Measurements from ENCODE around the gene CSE1L. TPM values are rescaled to one million over a fixed set of nuclear protein-coding genes. Genes with fewer than 3 reads are reported as not detected.
"Not testable (repeated sequence)": the region's sequence is repeated elsewhere in the genome, so short reads cannot be mapped to it uniquely, and the experiment has no call there.

Gene CSE1L
- 100 to 1,000 TPM in 1 of 2 donors, 10 to 100 TPM in 1; 69.1 to 108 TPM for total RNA-seq

- peaks cover 11% of the 10 kb centered on the region for H3K36me3 Mint-ChIP-seq
- H3K9me3 Mint-ChIP-seq: no peaks in the 10 kb centered on the region
- peak within 1 kb of the TSS; percentile 90 for H3K4me3 Mint-ChIP-seq
- DNase-seq (ENCODE audit: low spot score): peak; percentile 95
- H3K27ac Mint-ChIP-seq: peak within 1 kb of the TSS; percentile 99
- ATAC-seq: peak; percentile 95 to 96
- H3K4me1 Mint-ChIP-seq (ENCODE audit: low read depth in 2 of 2): peaks cover 24 to 25% of the 10 kb centered on the region in 2 donors
- H3K27me3 Mint-ChIP-seq: no peaks in the 10 kb centered on the region
Measured at GRCh38 chr20:49046087-49046900, at the start of gene CSE1L. Gene CSE1L (plus strand): TSS chr20:49046312. CDS start chr20:49058464, 12,152 bp downstream.

DNA sequence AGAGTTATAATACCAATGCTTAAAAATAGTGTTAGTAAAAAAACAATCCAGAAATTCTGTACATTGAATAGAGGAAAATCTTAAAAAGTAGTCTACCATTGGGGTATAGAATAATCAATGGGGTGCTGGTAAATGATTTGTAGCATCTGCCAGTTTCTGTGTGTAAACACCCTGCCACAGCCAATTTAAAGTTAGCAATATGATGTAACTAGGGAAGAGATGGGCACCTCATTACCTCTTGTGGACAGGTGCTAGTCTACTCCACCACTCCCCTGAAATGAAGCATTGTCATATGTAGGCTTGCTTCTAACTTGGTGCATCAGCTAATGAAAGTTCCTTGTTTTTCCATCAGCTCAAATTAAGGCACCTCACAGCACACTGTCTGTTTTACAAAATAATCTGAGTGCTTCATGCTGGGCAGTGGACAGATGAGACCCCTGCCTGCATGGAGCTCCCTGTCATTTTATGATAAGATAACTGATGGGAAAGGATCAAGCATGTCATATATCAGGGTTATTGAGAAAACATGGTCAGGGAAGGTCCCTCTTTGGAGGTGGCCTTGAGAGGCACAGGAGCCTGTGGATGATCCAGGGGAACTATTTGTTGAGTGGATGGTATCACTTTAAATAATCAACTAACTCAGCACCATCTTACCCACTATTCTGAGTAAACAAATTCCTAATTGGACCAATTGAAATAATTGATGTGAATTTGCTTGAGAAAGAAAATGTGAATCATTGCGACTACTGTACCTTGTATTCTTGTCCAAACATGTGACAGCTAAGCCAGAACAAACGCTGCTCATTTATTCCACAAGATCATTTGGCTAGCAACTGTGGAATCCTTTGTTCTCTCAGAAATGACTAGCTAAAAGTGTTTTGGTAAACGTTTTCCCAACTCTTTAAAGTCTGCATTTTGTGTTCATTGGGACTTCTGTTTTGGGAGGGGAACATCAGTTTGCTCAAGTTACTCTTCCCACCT is 45.9 kb upstream of the CSE1L start:
- no peak for DNase-seq (ENCODE audit: low spot score)
- Mint-ChIP-seq H3K4me1 (ENCODE audit: low read depth in 2 of 2) (no peaks in the 10 kb centered on the region), H3K36me3 (peaks cover 24% of the 10 kb centered on the region), H3K9me3 (no peaks in the 10 kb centered on the region), H3K4me3 (no peak overlapping the region), H3K27ac (no peak overlapping the region), H3K27me3 (no peaks in the 10 kb centered on the region)
- ATAC-seq: no peak

- ATAC-seq: no peak
- no peak for DNase-seq (ENCODE audit: low spot score)
- no peak overlapping the region for H3K4me3 Mint-ChIP-seq
- H3K27me3 Mint-ChIP-seq: no peaks in the 10 kb centered on the region
- H3K36me3 Mint-ChIP-seq: peaks cover 20% of the 10 kb centered on the region
- H3K9me3 Mint-ChIP-seq: no peaks in the 10 kb centered on the region
- H3K4me1 Mint-ChIP-seq (ENCODE audit: low read depth in 2 of 2): no peaks in the 10 kb centered on the region
- no peak overlapping the region for H3K27ac Mint-ChIP-seq
Measured at GRCh38 chr20:49001741-49002140, 44.4 kb upstream of the CSE1L start.

GRCh38 chr20:49006446-49006980 is 39.6 kb upstream of the CSE1L start:
- Mint-ChIP-seq H3K36me3 (peaks cover 17% of the 10 kb centered on the region), H3K27me3 (no peaks in the 10 kb centered on the region), H3K27ac (no peak overlapping the region), H3K4me3 (no peak overlapping the region), H3K4me1 (ENCODE audit: low read depth in 2 of 2) (no peaks in the 10 kb centered on the region), H3K9me3 (no peaks in the 10 kb centered on the region)
- ATAC-seq (no peak), DNase-seq (ENCODE audit: low spot score) (no peak)

DNA sequence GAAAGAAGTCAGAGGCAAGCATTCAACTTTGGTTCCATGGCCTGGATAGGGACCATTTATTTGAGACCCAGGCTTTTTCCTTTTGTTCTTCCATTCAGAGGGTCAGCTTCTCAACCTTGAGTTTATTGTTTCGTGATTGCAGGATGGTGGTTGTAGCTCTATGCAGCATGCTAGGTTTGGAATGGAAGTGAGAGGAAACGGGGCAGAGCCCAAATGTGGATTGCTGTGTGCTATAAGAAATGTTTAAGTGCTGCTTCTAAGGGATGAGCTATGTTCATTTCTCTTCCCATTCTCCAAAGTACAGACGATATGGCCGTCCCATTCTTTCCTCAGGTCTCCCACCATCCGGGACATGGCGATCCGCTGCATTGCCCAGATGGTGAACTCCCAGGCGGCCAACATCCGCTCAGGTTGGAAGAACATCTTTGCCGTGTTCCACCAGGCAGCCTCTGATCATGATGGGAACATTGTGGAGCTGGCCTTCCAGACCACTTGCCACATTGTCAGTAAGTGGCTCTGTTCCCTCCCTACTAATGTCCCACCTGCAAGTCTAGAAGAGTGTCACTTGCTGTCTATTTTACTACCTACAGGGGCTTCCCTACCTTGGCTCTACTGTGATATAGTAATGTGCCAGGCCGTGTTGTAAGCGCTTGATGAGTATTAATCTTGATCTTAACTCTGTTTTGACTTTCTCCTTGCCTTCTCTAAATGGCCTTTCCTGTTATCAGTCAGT is 36.0 kb upstream of the CSE1L start:
- Mint-ChIP-seq H3K4me3 (no peak overlapping the region), H3K27me3 (no peaks in the 10 kb centered on the region), H3K4me1 (ENCODE audit: low read depth in 2 of 2) (no peaks in the 10 kb centered on the region), H3K36me3 (peaks cover 26% of the 10 kb centered on the region), H3K9me3 (no peaks in the 10 kb centered on the region), H3K27ac (no peak overlapping the region)
- DNase-seq (ENCODE audit: low spot score) (no peak), ATAC-seq (no peak)

GRCh38 chr20:49024220-49024619 is 21.9 kb upstream of the CSE1L start:
- DNase-seq (ENCODE audit: low spot score) (no peak), ATAC-seq (peak; percentile 72 to 77)
- Mint-ChIP-seq H3K36me3 (peaks cover 18% of the 10 kb centered on the region), H3K27me3 (no peaks in the 10 kb centered on the region), H3K27ac (no peak overlapping the region), H3K4me1 (ENCODE audit: low read depth in 2 of 2) (peaks cover 0 to 3% of the 10 kb centered on the region in 2 donors), H3K9me3 (no peaks in the 10 kb centered on the region), H3K4me3 (no peak overlapping the region)

DNA sequence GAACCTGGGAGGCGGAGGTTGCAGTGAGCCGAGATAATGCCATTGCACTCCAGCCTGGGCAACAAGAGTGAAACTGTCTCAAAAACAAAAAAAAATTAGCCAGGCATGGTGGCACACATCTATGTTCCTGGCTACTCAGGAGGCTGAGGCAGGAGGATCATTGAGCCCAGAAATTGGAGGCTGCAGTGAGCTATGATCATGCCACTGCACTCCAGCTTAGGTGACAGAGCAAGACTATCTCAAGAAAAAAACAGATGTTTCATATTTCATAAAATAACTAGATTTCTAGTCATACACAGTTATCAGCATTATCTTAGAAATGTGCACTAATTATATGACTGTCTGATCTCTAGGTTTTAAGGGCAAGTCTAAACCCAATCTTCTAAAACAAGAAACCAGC is 17.9 kb upstream of the CSE1L start:
- H3K4me3 Mint-ChIP-seq; H3K4me1 Mint-ChIP-seq (ENCODE audit: low read depth in 2 of 2); H3K27me3 Mint-ChIP-seq; DNase-seq (ENCODE audit: low spot score); H3K9me3 Mint-ChIP-seq; ATAC-seq; H3K27ac Mint-ChIP-seq: not testable (repeated sequence)
- H3K36me3 Mint-ChIP-seq: peaks cover 13% of the 10 kb centered on the region

DNA sequence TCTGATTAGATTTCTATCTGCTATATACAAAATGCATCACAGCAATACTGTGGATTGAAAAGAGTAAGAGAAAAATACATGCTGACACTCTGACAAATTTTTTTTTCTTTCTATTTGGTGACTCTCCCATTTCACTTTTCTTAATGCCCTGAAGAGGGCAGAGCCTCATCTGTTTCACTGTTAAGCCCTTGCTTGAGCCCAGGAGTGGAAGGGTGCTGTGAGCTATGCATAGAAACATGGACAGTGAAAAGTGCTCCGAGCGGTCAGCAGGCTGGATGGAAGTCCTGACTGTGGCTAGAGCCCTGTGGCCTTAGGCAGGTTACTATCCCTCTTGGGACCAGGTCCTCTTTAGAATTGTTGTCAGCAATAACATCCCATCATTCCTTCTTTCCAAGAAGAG is 17.4 kb upstream of the CSE1L start:
- no peak overlapping the region for H3K27ac Mint-ChIP-seq
- H3K9me3 Mint-ChIP-seq: no peaks in the 10 kb centered on the region
- H3K36me3 Mint-ChIP-seq: peaks cover 18% of the 10 kb centered on the region
- ATAC-seq: no peak
- no peak overlapping the region for H3K4me3 Mint-ChIP-seq
- H3K4me1 Mint-ChIP-seq (ENCODE audit: low read depth in 2 of 2): peaks cover 0 to 3% of the 10 kb centered on the region in 2 donors
- no peak for DNase-seq (ENCODE audit: low spot score)
- no peaks in the 10 kb centered on the region for H3K27me3 Mint-ChIP-seq

DNA sequence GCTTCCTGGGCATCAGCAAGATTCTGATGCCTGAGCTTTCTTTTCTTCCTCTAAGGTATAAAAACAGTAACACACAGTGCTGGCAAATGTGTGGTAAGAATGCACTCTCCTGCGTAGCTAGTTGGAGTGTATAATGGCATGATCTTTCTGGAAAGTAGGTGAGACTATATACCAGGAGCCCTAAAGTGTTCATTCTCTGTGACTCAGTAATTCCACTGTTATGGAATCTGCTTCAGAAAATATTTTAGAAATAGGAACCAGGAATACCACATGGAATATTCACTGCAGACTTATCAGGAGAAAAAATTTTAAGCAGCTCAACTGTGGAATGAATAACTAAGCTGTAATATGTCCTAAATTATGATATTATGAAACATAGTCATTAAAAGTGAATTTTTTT is 16.9 kb upstream of the CSE1L start:
- no peak for ATAC-seq
- H3K36me3 Mint-ChIP-seq: peaks cover 19% of the 10 kb centered on the region

GRCh38 chr20:49030954-49031619 is 15.0 kb upstream of the CSE1L start:
- peaks cover 13% of the 10 kb centered on the region for H3K36me3 Mint-ChIP-seq
- no peak overlapping the region for H3K4me3 Mint-ChIP-seq
- H3K27ac Mint-ChIP-seq: no peak overlapping the region
- no peaks in the 10 kb centered on the region for H3K9me3 Mint-ChIP-seq
- ATAC-seq (no peak), DNase-seq (ENCODE audit: low spot score) (no peak)
- no peaks in the 10 kb centered on the region for H3K27me3 Mint-ChIP-seq
- no peaks in the 10 kb centered on the region for H3K4me1 Mint-ChIP-seq (ENCODE audit: low read depth in 2 of 2)

More for the DNA sequence above, 16.9 kb upstream of the CSE1L start:
- no peaks in the 10 kb centered on the region for H3K9me3 Mint-ChIP-seq
- no peak overlapping the region for H3K27ac Mint-ChIP-seq
- no peaks in the 10 kb centered on the region for H3K27me3 Mint-ChIP-seq
- H3K4me3 Mint-ChIP-seq: no peak overlapping the region
- H3K4me1 Mint-ChIP-seq (ENCODE audit: low read depth in 2 of 2): peaks cover 0 to 2% of the 10 kb centered on the region in 2 donors
- DNase-seq (ENCODE audit: low spot score): no peak

DNA sequence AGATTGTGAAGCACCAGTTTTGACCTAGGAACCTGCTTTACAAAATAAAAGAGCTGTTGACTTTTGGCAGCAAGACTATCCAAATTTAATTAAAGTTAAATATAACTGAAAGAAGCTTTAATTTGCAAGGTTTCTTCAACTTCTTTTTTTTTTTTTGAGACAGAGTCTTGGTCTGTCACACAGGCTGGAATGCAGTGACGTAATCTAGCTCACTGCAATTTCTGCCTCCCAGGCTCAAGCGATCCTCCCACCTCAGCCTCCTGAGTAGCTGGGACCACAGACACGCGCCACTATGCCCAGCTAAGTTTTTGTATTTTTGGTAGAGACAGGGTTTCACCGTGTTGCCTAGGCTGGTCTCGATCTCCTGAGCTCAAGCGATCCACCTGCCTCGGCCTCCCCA is 13.7 kb upstream of the CSE1L start:
- Mint-ChIP-seq H3K9me3 (no peaks in the 10 kb centered on the region), H3K4me3 (no peak overlapping the region), H3K27me3 (no peaks in the 10 kb centered on the region), H3K4me1 (ENCODE audit: low read depth in 2 of 2) (no peaks in the 10 kb centered on the region), H3K36me3 (peaks cover 13% of the 10 kb centered on the region), H3K27ac (no peak overlapping the region)
- ATAC-seq: no peak
- no peak for DNase-seq (ENCODE audit: low spot score)

DNA sequence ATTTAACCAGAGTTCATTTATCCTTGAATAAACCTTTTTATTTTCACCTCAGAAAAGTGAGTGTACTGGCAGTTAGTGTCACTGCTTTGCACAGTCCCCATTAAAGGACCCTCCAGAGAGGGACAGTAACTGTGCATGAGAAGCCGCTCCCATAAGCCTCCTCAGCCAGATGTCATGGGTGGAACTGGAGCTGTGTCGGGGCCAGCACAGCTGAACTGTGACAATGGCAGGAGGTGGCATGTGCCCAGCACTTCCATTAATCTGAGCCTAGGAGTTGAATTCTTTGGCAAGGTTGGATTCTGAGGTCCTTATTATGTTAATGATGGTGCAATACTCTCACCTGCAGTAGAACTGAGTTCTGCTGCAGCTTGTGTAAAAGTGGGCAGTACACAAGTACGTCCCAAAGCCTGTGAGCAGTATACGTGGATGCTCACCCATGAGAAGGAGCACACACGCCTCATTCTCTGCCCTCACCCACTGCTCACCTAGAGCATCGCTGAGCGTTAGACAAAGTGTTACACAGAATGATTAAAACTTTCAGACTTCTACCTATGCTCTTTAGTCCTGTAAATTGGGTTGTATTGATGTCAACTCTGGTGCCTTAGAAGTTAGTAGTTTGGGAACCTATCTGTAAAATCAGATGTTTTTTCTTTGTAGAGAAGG is 11.9 kb upstream of the CSE1L start:
- ATAC-seq (no peak), DNase-seq (ENCODE audit: low spot score) (no peak)
- Mint-ChIP-seq H3K9me3 (no peaks in the 10 kb centered on the region), H3K4me3 (no peak overlapping the region), H3K36me3 (peaks cover 7% of the 10 kb centered on the region), H3K27ac (no peak overlapping the region), H3K27me3 (no peaks in the 10 kb centered on the region), H3K4me1 (ENCODE audit: low read depth in 2 of 2) (peaks cover 6 to 8% of the 10 kb centered on the region in 2 donors)
